K562 (cell line): ENCODE data around the gene RIOK3. TPM values are rescaled to one million over a fixed set of nuclear protein-coding genes. Genes with fewer than 3 reads are reported as not detected.

Experiments
- BCL6 ChIP-seq: fragments of 250-450 bp; sonication (Bioruptor Pico); IDR thresholded peaks from 2 replicates; pipeline ENCODE4 v1.4.0; 2020
- FOXM1 ChIP-seq, 2 experiments: fragments of 450-650 bp in 1 of 2; sonication (generic) in 1 of 2; formaldehyde crosslinking in 1 of 2; IDR thresholded peaks; 2 replicates each; pipeline versions ENCODE4 v1.6.1 to v1.9.0; 2017 to 2022; ENCODE audit warnings: low read depth in 2 of 2, mild to moderate bottlenecking in 2 of 2, missing genetic modification reagents in 1 of 2, moderate library complexity in 1 of 2
- HDAC2 ChIP-seq: fragments of 450-650 bp; IDR thresholded peaks from 2 replicates; pipeline ENCODE4 v1.6.1; 2016; ENCODE audit warnings: mild to moderate bottlenecking
- HIVEP1 ChIP-seq: fragments of 250-450 bp; sonication (Bioruptor Pico); IDR thresholded peaks from 2 replicates; pipeline ENCODE4 v1.4.0; 2020; ENCODE audit warnings: mild to moderate bottlenecking
- IRF2 ChIP-seq: sonication (generic); formaldehyde crosslinking; IDR thresholded peaks from 2 replicates; pipeline ENCODE4 v1.8.1; 2022; ENCODE audit warnings: mild to moderate bottlenecking, missing genetic modification reagents
- MAFG ChIP-seq: fragments of 450-650 bp; conservative IDR thresholded peaks from 2 replicates; pipeline ENCODE4 v1.6.1; 2016; ENCODE audit warnings: missing genetic modification characterization, missing compliant biosample characterization
- NFE2 ChIP-seq: IDR thresholded peaks from 2 replicates; pipeline ENCODE4 v1.6.1; 2014; ENCODE audit warnings: antibody characterized with exemption, low read depth
- STAT5B ChIP-seq: fragments of 250-450 bp; sonication (Bioruptor Pico); IDR thresholded peaks from 2 replicates; pipeline ENCODE4 v1.8.0; 2021; ENCODE audit warnings: mild to moderate bottlenecking, inconsistent platforms
- WHSC1 ChIP-seq: IDR thresholded peaks from one replicate; pipeline ENCODE4 v1.6.1; 2012; ENCODE audit warnings: low read length, control low read depth, inconsistent platforms
- ZBTB8A ChIP-seq: fragments of 450-650 bp; IDR thresholded peaks from 2 replicates; pipeline ENCODE4 v1.6.1; 2018; ENCODE audit warnings: mild to moderate bottlenecking, moderate library complexity; ENCODE audit not compliant: partially characterized antibody
- ZKSCAN8 ChIP-seq: fragments of 200-800 bp; sonication (Bioruptor generic); IDR thresholded peaks from 2 replicates; pipeline ENCODE4 v1.6.1; 2016; ENCODE audit warnings: missing genetic modification characterization, missing compliant biosample characterization
- ZNF184 ChIP-seq: sonication (generic); formaldehyde crosslinking; IDR thresholded peaks from 2 replicates; pipeline ENCODE4 v1.5.0; 2020; ENCODE audit warnings: missing genetic modification reagents
- ZNF280B ChIP-seq: fragments of 250-450 bp; sonication (Bioruptor Pico); IDR thresholded peaks from 2 replicates; pipeline ENCODE4 v1.5.1; 2021; ENCODE audit warnings: mild to moderate bottlenecking
- ZNF354B ChIP-seq: fragments of 250-450 bp; sonication (Bioruptor Pico); IDR thresholded peaks from 2 replicates; pipeline ENCODE4 v1.4.0; 2020
- polyA plus RNA-seq, 8 experiments: library from polyadenylated mRNA; depleted of rRNA in 4 of 8; stranded (reverse) in 5 of 8; unstranded in 3 of 8; fragments of >200 nt; fragmentation: Nextera tagmentation in 2 of 8; fragmentation: Illumina TruSeq in 1 of 8; extraction: Ambion mirVana in 2 of 8; extraction: Trizol in 1 of 8; gene quantifications; 2 replicates each; pipeline versions ENCODE4 v1.2.1 to v1.2.3, GENCODE V29; 2011 to 2014; ENCODE audit warnings: inconsistent platforms in 1 of 8, missing spikeins in 1 of 8
- total RNA-seq, 7 experiments: library from RNA; depleted of rRNA in 6 of 7; stranded (reverse); fragments of >200 nt in 6 of 7; fragmentation: Illumina TruSeq in 2 of 7; extraction: Trizol in 2 of 7; gene quantifications; 2 replicates each; pipeline versions ENCODE4 v1.2.1 to v1.2.3, GENCODE V29; 2011 to 2021; ENCODE audit warnings: low replicate concordance in 1 of 7
- TF ChIP-seq, protein P1 (sequence below): IDR thresholded peaks from 3 replicates; pipeline ENCODE4 v1.6.1; 2011; ENCODE audit warnings: borderline replicate concordance, mild to moderate bottlenecking; ENCODE audit not compliant: insufficient read length, insufficient read depth
- TF ChIP-seq, protein P2 (sequence below): fragments of 450-650 bp; IDR thresholded peaks from one replicate; pipeline ENCODE4 v1.6.1; 2018; ENCODE audit warnings: mild to moderate bottlenecking, moderate library complexity; ENCODE audit not compliant: partially characterized antibody

RIOK3 gene
- total and polyA plus RNA-seq, 9 of the 15 experiments (the other 6 are each of a cell fraction or from before 2014, with no cell fraction given), result 21.4 to 89.5 (median 62.9) TPM

- TF ChIP-seq HIVEP1 (CRISPR knock-in tag) (no peak), ZNF354B (no peak), IRF2 (CRISPR knock-in tag) (no peak), STAT5B (CRISPR knock-in tag) (no peak), MAFG (tag) (peak; percentile 56), FOXM1 (IDR thresholded peaks at IDR 0.05; ENCODE audit: low read depth) (no peak), FOXM1 (CRISPR knock-in tag; IDR thresholded peaks at IDR 0.05; ENCODE audit: low read depth) (no peak), NFE2 (peak; percentile 37; the same call in 1 of the 2 replicates), ZNF184 (no peak), ZBTB8A (no peak), HDAC2 (no peak), ZKSCAN8 (CRISPR knock-in tag) (no peak), BCL6 (CRISPR knock-in tag) (no peak), WHSC1 (no peak), ZNF280B (CRISPR knock-in tag) (no peak; the same call in 1 of the 2 replicates)
- TF ChIP-seq, protein P1, sequence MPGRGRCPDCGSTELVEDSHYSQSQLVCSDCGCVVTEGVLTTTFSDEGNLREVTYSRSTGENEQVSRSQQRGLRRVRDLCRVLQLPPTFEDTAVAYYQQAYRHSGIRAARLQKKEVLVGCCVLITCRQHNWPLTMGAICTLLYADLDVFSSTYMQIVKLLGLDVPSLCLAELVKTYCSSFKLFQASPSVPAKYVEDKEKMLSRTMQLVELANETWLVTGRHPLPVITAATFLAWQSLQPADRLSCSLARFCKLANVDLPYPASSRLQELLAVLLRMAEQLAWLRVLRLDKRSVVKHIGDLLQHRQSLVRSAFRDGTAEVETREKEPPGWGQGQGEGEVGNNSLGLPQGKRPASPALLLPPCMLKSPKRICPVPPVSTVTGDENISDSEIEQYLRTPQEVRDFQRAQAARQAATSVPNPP, result no peak
- TF ChIP-seq, protein P2, sequence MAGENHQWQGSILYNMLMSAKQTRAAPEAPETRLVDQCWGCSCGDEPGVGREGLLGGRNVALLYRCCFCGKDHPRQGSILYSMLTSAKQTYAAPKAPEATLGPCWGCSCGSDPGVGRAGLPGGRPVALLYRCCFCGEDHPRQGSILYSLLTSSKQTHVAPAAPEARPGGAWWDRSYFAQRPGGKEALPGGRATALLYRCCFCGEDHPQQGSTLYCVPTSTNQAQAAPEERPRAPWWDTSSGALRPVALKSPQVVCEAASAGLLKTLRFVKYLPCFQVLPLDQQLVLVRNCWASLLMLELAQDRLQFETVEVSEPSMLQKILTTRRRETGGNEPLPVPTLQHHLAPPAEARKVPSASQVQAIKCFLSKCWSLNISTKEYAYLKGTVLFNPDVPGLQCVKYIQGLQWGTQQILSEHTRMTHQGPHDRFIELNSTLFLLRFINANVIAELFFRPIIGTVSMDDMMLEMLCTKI, result no peak
- TF ChIP-seq, all 486 proteins: peak for 5
These were observed 17.7 kb downstream of the RIOK3 start (continued) for GRCh38 chr18:23470620-23471387.
